Osteocyte (in vitro differentiated cells): ENCODE measurements around the gene ARID5A. TPM values are rescaled to one million over a fixed set of nuclear protein-coding genes. Genes with fewer than 3 reads are reported as not detected.

Experiments used
- DNase-seq: peaks from one replicate; pipeline ENCODE4 v3.0.0; 2021; ENCODE audit warnings: mixed read lengths; ENCODE audit not compliant: unreplicated experiment; ENCODE audit errors: extremely low spot score
- H3K27ac Mint-ChIP-seq: one replicate; pipeline ENCODE4 v1.8.0; 2021; ENCODE audit warnings: mild to moderate bottlenecking, mixed read lengths; ENCODE audit not compliant: unreplicated experiment
- H3K27me3 Mint-ChIP-seq: one replicate; pipeline ENCODE4 v1.8.0; 2021; ENCODE audit warnings: mixed read lengths; ENCODE audit not compliant: unreplicated experiment
- H3K36me3 Mint-ChIP-seq: one replicate; pipeline ENCODE4 v1.8.0; 2021; ENCODE audit warnings: mixed read lengths; ENCODE audit not compliant: unreplicated experiment
- H3K4me1 Mint-ChIP-seq: one replicate; pipeline ENCODE4 v1.8.0; 2021; ENCODE audit warnings: mixed read lengths; ENCODE audit not compliant: unreplicated experiment
- H3K4me3 Mint-ChIP-seq: one replicate; pipeline ENCODE4 v1.8.0; 2021; ENCODE audit warnings: mild to moderate bottlenecking, moderate library complexity, mixed read lengths; ENCODE audit not compliant: unreplicated experiment
- H3K9me3 Mint-ChIP-seq: one replicate; pipeline ENCODE4 v1.8.0; 2021; ENCODE audit warnings: mixed read lengths; ENCODE audit not compliant: unreplicated experiment
- CTCF ChIP-seq: fragments of 200-600 bp; sonication (generic); IDR thresholded peaks from 2 replicates; pipeline ENCODE4 v1.5.0; 2021; ENCODE audit warnings: antibody characterized with exemption, mild to moderate bottlenecking, moderate library complexity
- total RNA-seq: library from RNA; stranded (reverse); gene quantifications from 2 replicates; pipeline ENCODE4 v1.2.1, GENCODE V29; 2021

The ARID5A gene
- total RNA-seq, 1 donor from 2014 or later: 25.9 TPM

- DNase-seq: no peak
- Mint-ChIP-seq H3K27me3 (no peaks in the 10 kb centered on the region), H3K9me3 (no peaks in the 10 kb centered on the region), H3K4me3 (no peak overlapping the region), H3K4me1 (no peaks in the 10 kb centered on the region), H3K36me3 (no peaks in the 10 kb centered on the region), H3K27ac (no peak overlapping the region)
- TF ChIP-seq CTCF: peak; percentile 10
Measured at GRCh38 chr2:96574364-96574763, 37.8 kb downstream of the ARID5A start.

- Mint-ChIP-seq H3K27me3 (no peaks in the 10 kb centered on the region), H3K27ac (no peak overlapping the region), H3K4me1 (no peaks in the 10 kb centered on the region), H3K4me3 (no peak overlapping the region), H3K9me3 (no peaks in the 10 kb centered on the region), H3K36me3 (no peaks in the 10 kb centered on the region)
- TF ChIP-seq CTCF: no peak
- no peak for DNase-seq
Measured at GRCh38 chr2:96575785-96576456, 39.4 kb downstream of the ARID5A start.

- Mint-ChIP-seq H3K27ac (no peak overlapping the region), H3K4me3 (no peak overlapping the region), H3K36me3 (no peaks in the 10 kb centered on the region), H3K27me3 (no peaks in the 10 kb centered on the region), H3K4me1 (no peaks in the 10 kb centered on the region), H3K9me3 (no peaks in the 10 kb centered on the region)
- DNase-seq: no peak
- no peak for TF ChIP-seq CTCF
Measured at GRCh38 chr2:96577501-96577900, 40.9 kb downstream of the ARID5A start.

GRCh38 chr2:96578731-96579130 lies 42.2 kb downstream of the ARID5A start:
- H3K4me3 Mint-ChIP-seq: no peak overlapping the region
- H3K4me1 Mint-ChIP-seq: no peaks in the 10 kb centered on the region
- no peak overlapping the region for H3K27ac Mint-ChIP-seq
- no peak for DNase-seq
- no peaks in the 10 kb centered on the region for H3K36me3 Mint-ChIP-seq
- no peaks in the 10 kb centered on the region for H3K27me3 Mint-ChIP-seq
- no peak for TF ChIP-seq CTCF
- no peaks in the 10 kb centered on the region for H3K9me3 Mint-ChIP-seq

GRCh38 chr2:96579422-96579821 lies 42.9 kb downstream of the ARID5A start:
- Mint-ChIP-seq H3K36me3 (peaks cover 3% of the 10 kb centered on the region), H3K27ac (no peak overlapping the region), H3K4me3 (no peak overlapping the region), H3K4me1 (peaks cover 6% of the 10 kb centered on the region), H3K9me3 (no peaks in the 10 kb centered on the region), H3K27me3 (no peaks in the 10 kb centered on the region)
- no peak for DNase-seq
- TF ChIP-seq CTCF: no peak
